Measurements from ENCODE around the gene GIGYF1. TPM values are rescaled to one million over a fixed set of nuclear protein-coding genes. Genes with fewer than 3 reads are reported as not detected.
"Not testable (repeated sequence)": the region's sequence is repeated elsewhere in the genome, so short reads cannot be mapped to it uniquely, and the experiment has no call there.

The GIGYF1 gene
- total RNA-seq, 2 donors from 2014 or later, result 47.2 to 58.4 TPM

GRCh38 chr7:100679927-100680575 is 14.0 kb downstream of the GIGYF1 start:
- ATAC-seq, result no peak
- peak overlapping the region; percentile 23 to 71 for H3K27ac Mint-ChIP-seq
- H3K36me3 Mint-ChIP-seq, result peaks cover 7 to 12% of the 10 kb centered on the region in 2 donors
- DNase-seq (ENCODE audit: low spot score in 2 of 2), result no peak
- no peaks in the 10 kb centered on the region for H3K9me3 Mint-ChIP-seq

- no peak for DNase-seq (ENCODE audit: low spot score in 2 of 2)
- no peaks in the 10 kb centered on the region for H3K9me3 Mint-ChIP-seq
- ATAC-seq, result no peak
- H3K27ac Mint-ChIP-seq, result peak overlapping the region; percentile 68 to 71
- peaks cover 13 to 17% of the 10 kb centered on the region in 2 donors for H3K36me3 Mint-ChIP-seq
These were observed 14.7 kb downstream of the GIGYF1 start for GRCh38 chr7:100679129-100679926.

- ATAC-seq, result no peak
- Mint-ChIP-seq H3K36me3 (peaks cover 15 to 21% of the 10 kb centered on the region in 2 donors), H3K9me3 (no peaks in the 10 kb centered on the region), H3K27ac (peak overlapping the region; percentile 44 to 70)
- no peak for DNase-seq (ENCODE audit: low spot score in 2 of 2)
These were observed 15.6 kb downstream of the GIGYF1 start for GRCh38 chr7:100678291-100678984.

GRCh38 chr7:100677308-100678267 is 16.5 kb downstream of the GIGYF1 start:
- ATAC-seq (no peak), DNase-seq (ENCODE audit: low spot score in 2 of 2) (no peak)
- Mint-ChIP-seq H3K27ac (peak overlapping the region; percentile 65 to 70), H3K36me3 (peaks cover 15 to 21% of the 10 kb centered on the region in 2 donors), H3K9me3 (no peaks in the 10 kb centered on the region)

GRCh38 chr7:100676501-100677306 is 17.3 kb downstream of the GIGYF1 start:
- DNase-seq (ENCODE audit: low spot score in 2 of 2) (no peak), ATAC-seq (no peak)
- H3K36me3 Mint-ChIP-seq, result peaks cover 15 to 19% of the 10 kb centered on the region in 2 donors
- H3K27ac Mint-ChIP-seq, result peak overlapping the region; percentile 79 to 94
- H3K9me3 Mint-ChIP-seq, result no peaks in the 10 kb centered on the region

GRCh38 chr7:100675581-100676350 is 18.3 kb downstream of the GIGYF1 start:
- Mint-ChIP-seq H3K36me3 (peaks cover 15 to 16% of the 10 kb centered on the region in 2 donors), H3K9me3 (no peaks in the 10 kb centered on the region), H3K27ac (peak overlapping the region; percentile 68 to 79)
- ATAC-seq (peak; percentile 50 to 65), DNase-seq (ENCODE audit: low spot score in 2 of 2) (peak; percentile 74 to 88)

GRCh38 chr7:100675105-100675451 is 19.0 kb downstream of the GIGYF1 start:
- H3K9me3 Mint-ChIP-seq, result no peaks in the 10 kb centered on the region
- peak overlapping the region in 1 of 2 donors; percentile 93 for H3K27ac Mint-ChIP-seq
- H3K36me3 Mint-ChIP-seq, result peaks cover 15 to 16% of the 10 kb centered on the region in 2 donors
- DNase-seq (ENCODE audit: low spot score in 2 of 2) (no peak), ATAC-seq (no peak)

GRCh38 chr7:100674411-100675104 is 19.5 kb downstream of the GIGYF1 start:
- Mint-ChIP-seq H3K9me3 (no peaks in the 10 kb centered on the region), H3K27ac (peak overlapping the region; percentile 93 to 97), H3K36me3 (peaks cover 15 to 16% of the 10 kb centered on the region in 2 donors)
- ATAC-seq (no peak), DNase-seq (ENCODE audit: low spot score in 2 of 2) (no peak)

GRCh38 chr7:100673942-100674410 is 20.1 kb downstream of the GIGYF1 start:
- no peaks in the 10 kb centered on the region for H3K9me3 Mint-ChIP-seq
- peak in 1 of 2 donors; percentile 50 for DNase-seq (ENCODE audit: low spot score in 2 of 2)
- peaks cover 15 to 16% of the 10 kb centered on the region in 2 donors for H3K36me3 Mint-ChIP-seq
- peak overlapping the region; percentile 93 to 97 for H3K27ac Mint-ChIP-seq
- no peak for ATAC-seq

GRCh38 chr7:100673302-100673941 is 20.6 kb downstream of the GIGYF1 start, which contains the start of gene GNB2:
Gene GNB2 (plus strand): TSS chr7:100673740. CDS start chr7:100676266, 2,526 bp downstream.
- Mint-ChIP-seq H3K36me3 (peaks cover 15 to 16% of the 10 kb centered on the region in 2 donors), H3K27ac (peak within 1 kb of the TSS; percentile 93 to 97), H3K9me3 (no peaks in the 10 kb centered on the region)
- peak; percentile 74 to 80 for ATAC-seq
- DNase-seq (ENCODE audit: low spot score in 2 of 2), result peak; percentile 100

- Mint-ChIP-seq H3K36me3 (peaks cover 12 to 13% of the 10 kb centered on the region in 2 donors), H3K9me3 (no peaks in the 10 kb centered on the region), H3K27ac (peak overlapping the region in 1 of 2 donors; percentile 93)
- ATAC-seq (no peak), DNase-seq (ENCODE audit: low spot score in 2 of 2) (no peak)
These were observed 22.4 kb downstream of the GIGYF1 start for GRCh38 chr7:100671353-100672327.

GRCh38 chr7:100670074-100670473 is 24.0 kb downstream of the GIGYF1 start:
- Mint-ChIP-seq H3K36me3 (peaks cover 9% of the 10 kb centered on the region in 2 donors), H3K27ac (no peak overlapping the region), H3K9me3 (no peaks in the 10 kb centered on the region)
- ATAC-seq (no peak), DNase-seq (ENCODE audit: low spot score in 2 of 2) (no peak)

- H3K27ac Mint-ChIP-seq; DNase-seq (ENCODE audit: low spot score in 2 of 2); H3K9me3 Mint-ChIP-seq; H3K36me3 Mint-ChIP-seq; ATAC-seq: not testable (repeated sequence)
These were observed 24.9 kb downstream of the GIGYF1 start for GRCh38 chr7:100669106-100669505.
